ENCODE results near the gene IL17F. TPM values are rescaled to one million over a fixed set of nuclear protein-coding genes. Genes with fewer than 3 reads are reported as not detected.

IL17F gene
- total RNA-seq = 0.27 TPM in 1 of 2 replicates, not detected in the other

- Mint-ChIP-seq H3K9me3 (no peaks in the 10 kb centered on the region), H3K27ac (no peak within 1 kb of the TSS), H3K4me1 (ENCODE audit: low read depth) (no peaks in the 10 kb centered on the region), H3K4me3 (no peak within 1 kb of the TSS), H3K27me3 (ENCODE audit: insufficient read depth) (peaks cover 74% of the 10 kb centered on the region), H3K36me3 (ENCODE audit: low read depth) (no peaks in the 10 kb centered on the region)
- intact Hi-C loops (cut with micrococcal nuclease) = no loop called here
- DNase-seq (ENCODE audit: low spot score) = no peak
Measured at GRCh38 chr6:52244400-52244799, at the start of gene IL17F. Gene IL17F (minus strand): TSS chr6:52244500. CDS start chr6:52244429, 71 bp downstream.

- intact Hi-C loops (cut with micrococcal nuclease) = no loop called here
- no peak overlapping the region for H3K27ac Mint-ChIP-seq
Measured at GRCh38 chr6:52293067-52293466, 48.8 kb upstream of the IL17F start.

GRCh38 chr6:52288841-52289240, 44.5 kb upstream of the IL17F start:
- no peak for DNase-seq (ENCODE audit: low spot score)
- Mint-ChIP-seq H3K27me3 (ENCODE audit: insufficient read depth) (peaks cover 3% of the 10 kb centered on the region), H3K4me1 (ENCODE audit: low read depth) (peaks cover 17% of the 10 kb centered on the region), H3K9me3 (no peaks in the 10 kb centered on the region), H3K4me3 (no peak overlapping the region), H3K36me3 (ENCODE audit: low read depth) (peaks cover 2% of the 10 kb centered on the region), H3K27ac (no peak overlapping the region)
- intact Hi-C loops (cut with micrococcal nuclease) = loop anchor here (5.0 to 10.0 kb wide), 3 partner anchors 708 to 1506 kb away; partner anchors contain the start of genes GCLC, GSTA4 and LRRC1

More at GRCh38 chr6:52293067-52293466, 48.8 kb upstream of the IL17F start:
- Mint-ChIP-seq H3K9me3 (peaks cover 4% of the 10 kb centered on the region), H3K36me3 (ENCODE audit: low read depth) (peaks cover 6% of the 10 kb centered on the region), H3K4me1 (ENCODE audit: low read depth) (peaks cover 28% of the 10 kb centered on the region), H3K27me3 (ENCODE audit: insufficient read depth) (peaks cover 3% of the 10 kb centered on the region), H3K4me3 (no peak overlapping the region)
- DNase-seq (ENCODE audit: low spot score) = no peak

GRCh38 chr6:52288216-52288615, 43.9 kb upstream of the IL17F start:
- no peak for DNase-seq (ENCODE audit: low spot score)
- Mint-ChIP-seq H3K36me3 (ENCODE audit: low read depth) (peaks cover 4% of the 10 kb centered on the region), H3K27me3 (ENCODE audit: insufficient read depth) (peaks cover 3% of the 10 kb centered on the region), H3K4me1 (ENCODE audit: low read depth) (peaks cover 22% of the 10 kb centered on the region), H3K27ac (no peak overlapping the region), H3K9me3 (no peaks in the 10 kb centered on the region), H3K4me3 (no peak overlapping the region)
- intact Hi-C loops (cut with micrococcal nuclease) = loop anchor here (5.0 to 10.0 kb wide), 3 partner anchors 709 to 1507 kb away; partner anchors contain the start of genes GCLC, GSTA4 and LRRC1

- Mint-ChIP-seq H3K27me3 (ENCODE audit: insufficient read depth) (peaks cover 3% of the 10 kb centered on the region), H3K9me3 (no peaks in the 10 kb centered on the region), H3K4me3 (no peak overlapping the region), H3K27ac (peak overlapping the region; percentile 16), H3K36me3 (ENCODE audit: low read depth) (peaks cover 15% of the 10 kb centered on the region), H3K4me1 (ENCODE audit: low read depth) (peaks cover 35% of the 10 kb centered on the region)
- DNase-seq (ENCODE audit: low spot score) = peak; percentile 49
- intact Hi-C loops (cut with micrococcal nuclease) = loop anchor here (1.0 to 10.0 kb wide), 5 partner anchors 18 to 1508 kb away; partner anchors contain the start of genes GCLC, GSTA4 and LRRC1
Measured at GRCh38 chr6:52286798-52287432, 42.6 kb upstream of the IL17F start.

- intact Hi-C loops (cut with micrococcal nuclease) = loop anchor here (1.0 to 10.0 kb wide), 5 partner anchors 11 to 1509 kb away; partner anchors contain the start of genes GCLC, GSTA4 and LRRC1
- no peak for DNase-seq (ENCODE audit: low spot score)
- no peaks in the 10 kb centered on the region for H3K27me3 Mint-ChIP-seq (ENCODE audit: insufficient read depth)
- peaks cover 47% of the 10 kb centered on the region for H3K4me1 Mint-ChIP-seq (ENCODE audit: low read depth)
- H3K36me3 Mint-ChIP-seq (ENCODE audit: low read depth) = peaks cover 28% of the 10 kb centered on the region
- no peak overlapping the region for H3K27ac Mint-ChIP-seq
- H3K9me3 Mint-ChIP-seq = no peaks in the 10 kb centered on the region
- H3K4me3 Mint-ChIP-seq = no peak overlapping the region
Measured at GRCh38 chr6:52285177-52286068, 41.1 kb upstream of the IL17F start.

- no peaks in the 10 kb centered on the region for H3K27me3 Mint-ChIP-seq (ENCODE audit: insufficient read depth)
- intact Hi-C loops (cut with micrococcal nuclease) = loop anchor here (1.0 to 10.0 kb wide), 13 partner anchors 12 to 1510 kb away; partner anchors contain the start of genes EFHC1, GCLC, GSTA4 and LRRC1
Measured at GRCh38 chr6:52284460-52285176, 40.3 kb upstream of the IL17F start, which contains the start of gene MCM3. Gene MCM3 (minus strand): TSS chr6:52284742. CDS start chr6:52284674, 68 bp downstream.

GRCh38 chr6:52284131-52284459, 39.8 kb upstream of the IL17F start:
- Mint-ChIP-seq H3K36me3 (ENCODE audit: low read depth) (peaks cover 34% of the 10 kb centered on the region), H3K27me3 (ENCODE audit: insufficient read depth) (no peaks in the 10 kb centered on the region), H3K9me3 (no peaks in the 10 kb centered on the region), H3K4me3 (no peak overlapping the region), H3K27ac (peak overlapping the region; percentile 76), H3K4me1 (ENCODE audit: low read depth) (peaks cover 51% of the 10 kb centered on the region)
- DNase-seq (ENCODE audit: low spot score) = no peak
- intact Hi-C loops (cut with micrococcal nuclease) = loop anchor here (1.0 to 10.0 kb wide), 11 partner anchors 21 to 1511 kb away; partner anchors contain the start of genes EFHC1, GCLC, LRRC1 and PAQR8

More at GRCh38 chr6:52284460-52285176, 40.3 kb upstream of the IL17F start, which contains the start of gene MCM3:
- Mint-ChIP-seq H3K9me3 (no peaks in the 10 kb centered on the region), H3K36me3 (ENCODE audit: low read depth) (peaks cover 34% of the 10 kb centered on the region), H3K27ac (peak within 1 kb of the TSS; percentile 76), H3K4me1 (ENCODE audit: low read depth) (peaks cover 50% of the 10 kb centered on the region), H3K4me3 (no peak within 1 kb of the TSS)
- DNase-seq (ENCODE audit: low spot score) = peak; percentile 97

- peak overlapping the region; percentile 6 for H3K27ac Mint-ChIP-seq
- peaks cover 57% of the 10 kb centered on the region for H3K4me1 Mint-ChIP-seq (ENCODE audit: low read depth)
- H3K4me3 Mint-ChIP-seq = no peak overlapping the region
- H3K27me3 Mint-ChIP-seq (ENCODE audit: insufficient read depth) = no peaks in the 10 kb centered on the region
- DNase-seq (ENCODE audit: low spot score) = no peak
- no peaks in the 10 kb centered on the region for H3K9me3 Mint-ChIP-seq
- intact Hi-C loops (cut with micrococcal nuclease) = loop anchor here (5.0 to 10.0 kb wide), 3 partner anchors 294 to 1512 kb away; partner anchors contain the start of genes GCLC, LRRC1 and TRAM2
- H3K36me3 Mint-ChIP-seq (ENCODE audit: low read depth) = peaks cover 39% of the 10 kb centered on the region
Measured at GRCh38 chr6:52283111-52283510, 38.8 kb upstream of the IL17F start.

GRCh38 chr6:52276130-52276529, 31.8 kb upstream of the IL17F start:
- peaks cover 31% of the 10 kb centered on the region for H3K4me1 Mint-ChIP-seq (ENCODE audit: low read depth)

GRCh38 chr6:52271852-52272460, 27.7 kb upstream of the IL17F start:
- peaks cover 14% of the 10 kb centered on the region for H3K4me1 Mint-ChIP-seq (ENCODE audit: low read depth)
- DNase-seq (ENCODE audit: low spot score) = no peak
- no peaks in the 10 kb centered on the region for H3K9me3 Mint-ChIP-seq
- intact Hi-C loops (cut with micrococcal nuclease) = no loop called here
- no peak overlapping the region for H3K27ac Mint-ChIP-seq
- H3K36me3 Mint-ChIP-seq (ENCODE audit: low read depth) = peaks cover 58% of the 10 kb centered on the region
- H3K27me3 Mint-ChIP-seq (ENCODE audit: insufficient read depth) = no peaks in the 10 kb centered on the region
- H3K4me3 Mint-ChIP-seq = no peak overlapping the region

More at GRCh38 chr6:52276130-52276529, 31.8 kb upstream of the IL17F start:
- no peak for DNase-seq (ENCODE audit: low spot score)
- no peaks in the 10 kb centered on the region for H3K27me3 Mint-ChIP-seq (ENCODE audit: insufficient read depth)
- intact Hi-C loops (cut with micrococcal nuclease) = no loop called here
- no peaks in the 10 kb centered on the region for H3K9me3 Mint-ChIP-seq
- no peak overlapping the region for H3K27ac Mint-ChIP-seq
- H3K4me3 Mint-ChIP-seq = no peak overlapping the region
- peaks cover 59% of the 10 kb centered on the region for H3K36me3 Mint-ChIP-seq (ENCODE audit: low read depth)

Measured in activated T-helper 1 cell treated with anti-CD3 and anti-CD28 coated beads, Interleukin-12 subunit alpha, Interleukin-12 subunit beta, Interleukin-2, Interleukin-4 antibody, amounts not matched to agents 30 ng/mL and 10 ng/mL and 1 ng/mL, durations not matched to agents 14 hours and 24 hours and 36 hours (primary cell).